ENCODE data around the gene PGP.
A peak's percentile ranks its signal among the peaks of the same experiment; 100 is the strongest.

Gene PGP

DNA sequence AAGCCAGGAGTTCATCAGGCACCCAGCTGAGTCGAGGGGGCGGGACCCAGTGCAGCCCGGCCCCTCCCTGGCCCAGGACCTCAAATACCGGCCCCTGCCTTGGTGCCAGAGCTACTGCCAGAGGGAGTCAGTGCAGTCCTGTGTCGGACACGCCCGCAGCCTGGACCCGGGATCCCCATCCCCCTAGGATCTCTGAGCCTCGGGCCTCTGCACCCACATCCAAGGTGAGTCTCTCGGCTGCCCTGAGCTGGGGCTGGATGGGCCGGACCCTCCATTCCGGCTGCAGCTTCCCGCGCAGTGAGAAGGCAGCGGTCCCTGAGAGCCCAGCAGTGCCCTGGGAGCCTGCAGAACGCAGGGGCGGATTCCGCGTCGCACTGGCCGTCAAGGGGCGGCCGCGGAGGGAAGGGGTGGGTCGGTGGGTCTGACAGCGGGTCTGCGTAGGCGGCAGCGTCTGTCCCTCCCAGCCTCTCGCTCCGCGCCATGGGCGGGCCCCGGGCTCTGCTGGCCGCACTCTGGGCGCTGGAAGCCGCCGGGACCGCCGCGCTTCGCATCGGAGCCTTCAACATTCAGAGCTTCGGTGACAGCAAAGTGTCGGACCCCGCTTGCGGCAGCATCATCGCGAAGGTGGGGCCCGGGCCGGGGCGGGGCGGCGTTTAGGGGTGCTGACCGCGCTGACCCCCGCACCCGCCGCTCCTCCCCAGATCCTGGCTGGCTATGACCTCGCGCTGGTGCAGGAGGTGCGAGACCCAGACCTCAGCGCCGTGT is 21.9 kb upstream of the PGP start, which contains the start of gene DNASE1L2:
Gene DNASE1L2, plus strand, starts transcription at position 108 of the 765 bp plus-strand sequence. Its CDS starts 373 bp downstream, at position 481.
- no peak for DNase-seq

DNA sequence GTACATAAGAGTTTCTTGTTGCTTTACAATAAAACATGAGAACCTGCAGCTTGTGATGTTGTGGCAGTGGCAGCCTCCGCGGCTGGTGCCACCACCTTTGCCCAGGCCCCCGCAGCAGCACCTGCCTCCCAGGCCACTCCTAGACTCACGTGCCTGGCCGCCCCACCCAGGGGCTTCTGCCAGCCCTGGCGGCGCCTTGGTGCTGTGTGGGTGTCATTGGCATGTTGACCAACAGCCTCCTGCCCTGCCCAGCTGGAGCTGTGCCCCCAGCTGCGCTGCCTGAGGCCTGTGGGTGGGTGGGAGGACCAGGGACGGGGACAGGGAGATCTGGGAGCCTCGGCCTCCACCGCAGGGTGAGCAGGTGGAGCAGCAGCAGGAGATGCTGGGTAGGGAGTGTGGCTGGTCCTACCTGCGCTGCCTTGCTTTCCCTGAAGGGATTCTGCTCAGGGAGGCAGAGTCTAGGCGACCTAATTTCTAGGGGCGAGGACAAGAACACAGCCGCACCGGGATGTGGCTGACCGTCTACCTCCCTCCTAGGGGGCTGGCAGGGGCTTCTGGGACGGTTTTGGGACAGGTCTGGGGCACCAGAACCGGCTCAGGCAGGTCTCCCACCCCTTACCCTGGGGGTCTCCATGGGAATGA is 21.2 kb upstream of the PGP start:
- no peak for DNase-seq

DNA sequence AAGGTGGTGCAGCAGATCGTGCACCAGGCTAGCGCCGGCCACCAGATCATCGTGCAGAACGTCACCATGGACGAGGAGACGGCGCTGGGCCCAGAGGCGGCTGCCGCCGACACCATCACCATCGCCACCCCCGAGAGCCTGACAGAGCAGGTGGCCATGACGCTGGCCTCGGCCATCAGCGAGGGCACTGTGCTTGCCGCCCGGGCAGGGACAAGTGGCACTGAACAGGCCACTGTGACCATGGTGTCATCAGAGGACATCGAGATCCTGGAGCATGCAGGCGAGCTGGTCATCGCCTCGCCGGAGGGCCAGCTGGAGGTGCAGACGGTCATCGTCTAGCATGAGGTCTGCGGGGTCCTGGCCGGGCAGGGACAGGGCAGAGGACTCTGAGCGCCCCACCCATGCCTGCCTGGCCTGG is 20.6 kb upstream of the PGP start:
- no peak for DNase-seq

DNA sequence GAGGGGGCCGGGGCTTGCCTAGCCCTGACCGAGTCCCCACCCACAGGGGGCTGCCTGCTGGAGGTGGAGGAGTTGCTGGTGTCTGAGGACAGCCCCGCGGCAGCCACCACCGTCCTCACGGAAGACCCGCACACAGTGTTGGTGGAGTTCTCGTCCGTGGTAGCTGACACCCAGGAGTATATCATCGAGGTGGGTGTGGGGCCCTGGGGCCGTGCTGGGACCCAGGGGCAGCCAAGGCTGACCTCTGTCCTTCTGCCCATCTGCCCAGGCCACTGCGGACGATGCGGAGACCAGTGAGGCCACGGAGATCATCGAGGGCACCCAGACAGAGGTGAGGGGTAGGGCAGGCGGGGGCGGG is 20.2 kb upstream of the PGP start:
- DNase-seq = no peak

DNA sequence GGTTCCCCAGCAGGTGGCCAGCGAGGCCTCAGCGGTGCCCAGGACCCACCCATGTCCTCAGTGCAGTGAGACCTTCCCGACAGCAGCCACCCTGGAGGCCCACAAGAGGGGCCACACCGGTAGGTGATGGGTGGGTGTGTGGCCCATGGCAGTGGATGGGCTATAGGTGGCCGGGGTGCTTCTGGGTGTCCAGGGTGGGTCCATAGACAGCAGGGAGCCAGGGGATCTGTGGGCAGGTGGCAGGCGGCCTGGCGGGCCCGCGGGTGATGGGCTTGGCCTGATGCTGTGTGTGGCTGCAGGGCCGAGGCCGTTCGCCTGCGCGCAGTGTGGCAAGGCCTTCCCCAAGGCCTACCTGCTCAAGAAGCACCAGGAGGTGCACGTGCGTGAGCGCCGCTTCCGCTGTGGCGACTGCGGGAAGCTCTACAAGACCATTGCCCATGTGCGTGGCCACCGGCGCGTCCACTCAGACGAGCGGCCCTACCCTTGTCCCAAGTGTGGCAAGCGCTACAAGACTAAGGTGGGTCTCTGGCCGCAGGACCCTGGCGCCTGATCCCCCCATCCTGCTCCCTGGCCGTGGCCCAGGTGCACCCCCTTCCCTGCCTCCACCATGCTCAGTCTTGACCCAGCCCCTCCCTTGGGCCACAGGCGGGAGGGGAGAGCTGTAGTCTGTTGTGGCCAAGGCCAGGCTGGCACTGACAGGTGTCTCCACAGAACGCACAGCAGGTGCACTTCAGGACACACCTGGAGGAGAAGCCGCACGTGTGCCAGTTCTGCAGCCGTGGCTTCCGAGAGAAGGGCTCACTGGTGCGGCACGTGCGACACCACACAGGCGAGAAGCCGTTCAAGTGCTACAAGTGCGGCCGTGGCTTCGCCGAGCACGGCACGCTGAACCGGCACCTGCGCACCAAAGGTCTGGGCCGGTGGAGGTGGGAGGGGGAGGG is 19.5 kb upstream of the PGP start:
- no peak for DNase-seq

DNA sequence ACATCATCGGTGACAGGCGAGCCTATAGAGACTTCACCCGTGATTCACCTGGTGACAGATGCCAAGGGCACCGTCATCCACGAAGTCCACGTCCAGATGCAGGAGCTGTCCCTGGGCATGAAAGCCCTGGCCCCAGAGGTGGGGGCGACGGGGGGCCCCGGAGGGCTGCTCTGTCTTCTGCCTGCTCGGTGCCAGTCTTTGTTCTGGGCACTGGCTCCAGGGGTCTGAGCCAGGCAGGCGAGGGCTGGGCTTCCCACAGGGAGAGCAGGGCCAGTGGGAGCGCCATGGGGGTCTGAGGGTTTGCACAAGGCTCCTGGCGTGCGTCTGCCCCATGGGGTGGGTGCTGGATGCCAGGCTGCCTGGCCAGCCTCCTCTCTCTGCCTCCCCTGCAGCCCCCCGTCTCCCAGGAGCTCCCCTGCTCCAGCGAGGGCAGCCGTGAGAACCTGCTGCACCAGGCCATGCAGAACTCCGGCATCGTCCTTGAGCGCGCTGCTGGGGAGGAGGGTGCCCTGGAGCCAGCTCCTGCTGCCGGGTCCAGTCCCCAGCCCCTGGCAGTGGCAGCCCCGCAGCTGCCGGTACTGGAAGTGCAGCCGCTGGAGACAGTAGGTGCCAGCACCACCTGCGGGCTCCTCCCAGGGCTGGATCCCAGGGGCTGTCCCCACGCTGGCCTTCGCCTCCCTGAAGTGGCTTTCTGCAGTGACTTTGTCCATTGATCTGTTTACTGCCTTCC is 18.6 kb upstream of the PGP start:
- DNase-seq = no peak

DNA sequence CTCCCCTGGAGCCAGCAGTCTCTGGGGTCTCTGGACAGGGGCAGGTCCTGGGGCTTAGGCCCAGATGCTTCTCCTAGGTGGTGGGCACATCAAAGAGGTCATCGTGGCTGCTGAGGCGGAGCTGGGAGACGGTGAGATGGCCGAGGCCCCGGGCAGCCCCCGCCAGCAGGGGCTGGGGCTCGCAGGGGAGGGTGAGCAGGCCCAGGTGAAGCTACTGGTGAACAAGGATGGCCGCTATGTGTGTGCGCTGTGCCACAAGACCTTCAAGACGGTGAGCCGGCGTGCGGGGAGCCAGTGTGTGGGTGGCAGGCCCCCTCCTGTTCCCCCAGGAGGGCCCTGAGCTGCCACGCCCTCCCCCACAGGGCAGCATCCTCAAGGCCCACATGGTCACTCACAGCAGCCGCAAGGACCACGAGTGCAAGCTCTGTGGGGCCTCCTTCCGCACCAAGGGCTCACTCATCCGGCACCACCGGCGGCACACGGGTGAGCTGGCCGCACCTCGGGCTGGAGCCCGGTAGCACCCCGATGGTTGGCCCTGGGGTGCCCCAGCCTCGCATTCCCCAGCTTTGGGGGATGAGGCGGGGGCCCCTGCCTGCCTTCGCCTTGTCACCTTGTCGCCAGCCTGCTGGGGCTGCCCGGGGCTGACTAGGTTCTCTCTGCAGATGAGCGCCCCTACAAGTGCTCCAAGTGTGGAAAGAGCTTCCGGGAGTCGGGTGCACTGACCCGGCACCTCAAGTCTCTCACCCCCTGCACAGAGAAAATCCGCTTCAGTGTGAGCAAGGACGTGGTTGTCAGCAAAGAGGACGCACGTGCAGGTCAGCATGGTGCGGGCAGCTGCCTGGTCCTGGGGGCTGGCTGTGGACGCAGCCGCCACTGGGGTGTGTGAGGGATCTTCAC is 17.7 kb upstream of the PGP start:
- no peak for DNase-seq

DNA sequence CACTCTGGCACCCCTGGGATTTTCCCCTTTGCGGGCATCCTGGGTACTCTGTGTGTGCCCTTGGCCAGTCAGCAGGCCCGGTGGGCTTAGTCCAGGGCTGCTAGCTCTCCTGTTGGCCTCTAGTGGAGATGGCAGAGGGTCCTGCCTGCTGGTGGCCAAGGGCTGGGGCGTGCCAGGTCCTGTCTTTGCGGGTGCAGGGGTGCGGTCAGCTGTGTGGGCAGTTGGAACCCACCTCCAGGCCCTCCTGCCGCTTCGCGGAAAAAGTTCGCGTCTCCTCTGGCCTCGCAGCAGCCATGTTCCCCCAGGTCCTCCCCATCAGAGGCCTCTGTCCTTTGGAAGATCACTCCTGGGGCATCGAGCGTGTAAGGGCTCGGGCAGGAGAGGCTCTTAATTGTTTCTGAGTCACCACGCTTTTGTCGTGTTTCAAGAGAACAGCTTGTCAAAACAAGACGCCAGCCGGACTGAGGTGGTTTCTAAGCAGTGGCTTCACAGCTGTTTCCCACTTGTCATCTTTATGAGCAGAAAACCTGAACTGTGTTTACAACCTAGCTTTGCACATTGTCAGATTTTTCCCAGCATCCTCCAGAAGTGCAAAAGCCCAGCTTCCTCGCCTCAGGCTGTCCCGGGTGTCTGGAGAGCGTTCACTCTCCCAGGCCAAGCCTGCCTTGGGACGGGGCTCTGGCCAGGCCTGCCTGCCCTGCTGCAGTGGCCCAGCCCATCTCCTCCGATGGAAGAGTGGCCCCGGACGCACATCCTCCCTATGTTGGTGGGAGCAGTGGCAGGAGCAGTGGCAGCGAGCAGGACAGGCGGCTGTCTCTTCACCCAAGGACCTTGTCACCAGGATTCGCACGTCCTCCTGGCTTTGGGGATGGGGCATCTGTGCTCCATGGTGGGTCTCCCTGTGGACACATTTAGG is 16.6 kb upstream of the PGP start:
- DNase-seq = no peak

DNA sequence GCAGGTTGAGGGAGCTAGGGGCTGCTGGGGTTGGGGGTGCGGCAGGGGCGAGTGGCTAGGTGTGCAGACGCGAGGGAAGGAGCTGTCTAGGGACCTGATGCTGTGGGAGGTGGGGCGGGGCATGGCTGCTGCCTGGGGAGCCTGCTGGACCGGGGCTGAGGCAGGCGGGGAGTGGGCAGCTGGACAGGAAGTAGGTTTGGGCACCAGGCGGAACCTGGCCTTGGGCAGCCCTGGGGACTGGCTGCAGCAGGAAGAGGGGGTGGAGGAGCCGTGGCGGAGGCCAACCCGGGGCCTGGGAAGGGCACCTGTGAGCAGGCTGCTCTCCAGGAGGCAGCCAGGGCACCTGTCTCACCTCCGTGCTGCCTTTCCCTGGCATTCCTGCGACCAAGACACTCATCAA is 15.7 kb upstream of the PGP start:
- DNase-seq = no peak

DNA sequence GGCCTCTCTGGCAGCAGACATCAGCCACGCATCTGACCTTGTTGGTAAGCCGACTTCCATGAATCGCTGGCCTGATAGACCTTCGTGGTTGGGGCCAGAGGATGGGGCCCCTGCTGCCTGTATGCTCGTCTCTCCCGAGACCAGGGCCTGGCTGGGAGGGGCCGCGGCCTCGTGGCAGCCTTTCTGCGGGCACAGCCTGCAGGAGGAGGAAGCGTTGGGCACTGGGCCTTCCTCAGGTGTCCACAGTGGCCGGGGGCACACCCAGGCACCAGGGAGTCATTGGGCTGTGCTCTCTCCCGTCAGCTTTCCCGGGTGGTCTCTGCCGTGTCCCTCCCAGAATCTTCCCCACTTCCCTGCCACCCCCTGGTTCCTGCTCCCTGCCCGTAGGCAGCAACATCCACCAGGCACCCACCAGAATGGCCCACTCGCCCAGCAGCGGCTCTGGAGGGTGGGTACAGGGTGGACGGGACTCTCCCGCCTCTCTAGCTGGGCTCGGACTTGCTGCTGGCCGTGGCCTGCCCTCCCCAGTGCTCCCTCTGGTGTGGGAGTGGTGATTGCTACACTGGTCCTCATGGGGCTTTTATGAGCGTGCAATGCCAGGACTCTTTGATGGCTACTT is 15.1 kb upstream of the PGP start:
- no peak for DNase-seq

DNA sequence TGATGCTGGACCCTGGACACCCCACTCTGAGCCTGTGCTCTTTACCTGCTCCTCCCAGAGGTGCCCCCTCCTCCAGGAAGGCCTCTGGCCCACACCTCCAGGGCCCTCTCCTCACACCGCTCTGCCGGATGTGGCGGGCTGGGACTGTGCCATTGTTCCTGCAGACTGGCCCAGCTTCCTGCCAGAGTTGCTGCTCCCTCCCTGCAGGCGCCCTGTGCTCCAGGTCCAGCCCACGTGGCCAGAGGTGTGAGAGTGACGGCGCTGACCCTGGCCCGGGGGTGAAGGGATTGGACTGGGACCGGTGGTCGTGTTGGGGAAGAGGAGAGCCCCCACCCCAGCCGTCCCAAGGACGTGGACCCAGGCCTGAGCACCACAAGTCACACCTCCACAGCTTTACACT is 14.5 kb upstream of the PGP start:
- no peak for DNase-seq

DNA sequence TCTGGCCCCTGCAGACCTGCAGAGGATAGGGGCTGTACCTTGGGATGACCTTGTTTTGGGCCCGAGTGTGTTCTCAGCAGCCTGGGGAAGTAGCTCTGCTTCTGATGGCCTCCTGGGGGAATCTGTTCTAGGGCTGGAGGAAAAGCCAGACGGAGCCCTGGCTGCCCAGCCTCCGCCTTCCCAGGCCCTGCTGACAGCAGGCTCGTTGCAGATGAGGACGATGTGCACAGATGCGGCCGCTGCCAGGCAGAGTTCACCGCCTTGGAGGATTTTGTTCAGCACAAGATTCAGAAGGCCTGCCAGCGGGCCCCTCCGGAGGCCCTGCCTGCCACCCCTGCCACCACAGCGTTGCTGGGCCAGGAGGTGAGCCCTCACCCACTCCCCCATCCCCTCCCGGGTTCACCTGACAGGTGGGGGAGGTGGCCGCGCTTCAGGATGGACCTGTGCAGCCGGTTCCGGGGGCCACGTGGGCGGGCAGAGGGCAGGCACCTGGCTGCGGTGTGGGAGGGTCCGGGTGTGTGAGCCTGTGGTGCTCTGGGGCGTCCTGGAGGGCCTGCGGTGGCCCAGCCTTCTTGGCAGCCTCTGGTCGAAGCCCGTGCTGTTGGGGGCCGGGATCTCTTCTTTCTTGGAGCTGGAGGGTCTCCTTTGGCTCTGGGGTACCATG is 13.7 kb upstream of the PGP start:
- DNase-seq = no peak

DNA sequence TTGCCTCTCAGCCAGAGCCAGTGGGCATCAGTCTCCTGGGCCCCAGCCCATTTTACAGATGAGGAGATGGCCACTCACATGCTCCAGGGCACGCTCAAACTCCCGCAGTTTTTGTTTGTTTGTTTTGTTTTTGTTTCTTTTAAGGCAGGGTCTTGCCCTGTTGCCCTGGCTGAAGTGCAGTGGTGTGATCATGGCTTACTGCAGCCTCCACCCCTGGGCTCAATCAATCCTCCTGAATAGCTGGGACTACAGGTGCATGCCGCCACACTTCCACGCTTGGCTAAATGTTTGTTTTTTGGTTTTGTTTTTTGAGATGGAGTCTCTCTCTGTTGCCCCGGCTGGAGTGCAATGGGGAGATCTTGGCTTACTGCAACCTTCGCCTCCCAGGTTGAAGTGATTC is 12.3 kb upstream of the PGP start:
- no peak for DNase-seq

DNA sequence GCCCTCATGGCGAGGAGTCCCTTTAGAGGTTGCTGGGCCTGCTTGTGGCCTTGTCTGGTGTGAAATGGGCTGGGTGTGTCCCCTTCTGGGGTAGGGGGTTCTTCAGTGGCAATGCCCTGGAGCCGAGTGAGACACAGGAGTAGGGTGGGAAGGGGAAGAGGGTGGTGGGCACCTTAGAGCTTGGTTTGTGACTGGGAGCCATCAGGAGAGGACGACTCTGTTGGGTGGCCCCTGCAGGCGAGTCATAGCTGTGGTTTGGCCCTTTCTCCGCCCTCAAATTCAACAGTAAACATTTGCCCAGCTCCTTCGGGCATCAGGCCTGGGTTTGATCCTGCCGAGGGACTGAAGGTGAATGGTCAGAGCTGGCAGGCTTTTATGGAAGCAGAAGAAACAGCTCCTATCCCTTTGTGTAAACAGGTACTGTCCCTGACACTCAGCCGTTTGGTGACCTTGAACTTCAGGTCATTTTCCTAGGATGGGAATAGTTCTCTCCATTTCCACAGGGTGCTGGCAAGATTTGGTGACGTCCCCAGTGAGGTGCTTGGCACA is 11.7 kb upstream of the PGP start:
- DNase-seq = no peak

DNA sequence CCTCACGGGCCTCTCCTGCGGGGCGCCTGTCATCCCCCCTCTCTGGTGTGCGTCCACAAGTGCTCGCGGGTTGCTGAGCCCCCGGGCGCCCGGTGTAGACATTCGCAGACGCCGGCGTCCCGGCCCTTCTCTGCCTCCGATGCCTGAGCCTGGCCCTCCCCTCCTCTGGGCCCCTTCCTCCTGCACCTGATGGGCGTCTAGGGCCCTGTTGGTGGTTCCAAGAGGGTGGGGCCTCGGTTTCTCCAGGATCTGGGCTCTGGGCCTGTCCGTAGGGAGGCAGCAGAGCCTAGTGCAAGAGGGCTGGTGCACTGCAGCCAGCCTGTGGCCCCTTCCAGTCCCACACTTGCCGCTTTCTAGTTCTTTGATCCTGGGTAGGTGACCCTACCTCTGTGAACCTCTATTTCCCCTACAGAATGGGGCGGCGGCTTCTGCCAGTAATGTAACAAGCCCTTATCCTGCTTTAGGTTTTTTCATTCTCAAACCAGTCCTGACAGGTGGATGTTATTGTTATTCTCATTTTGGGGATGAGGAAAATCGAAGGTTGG is 9.4 kb upstream of the PGP start:
- peak; percentile 6 for DNase-seq

DNA sequence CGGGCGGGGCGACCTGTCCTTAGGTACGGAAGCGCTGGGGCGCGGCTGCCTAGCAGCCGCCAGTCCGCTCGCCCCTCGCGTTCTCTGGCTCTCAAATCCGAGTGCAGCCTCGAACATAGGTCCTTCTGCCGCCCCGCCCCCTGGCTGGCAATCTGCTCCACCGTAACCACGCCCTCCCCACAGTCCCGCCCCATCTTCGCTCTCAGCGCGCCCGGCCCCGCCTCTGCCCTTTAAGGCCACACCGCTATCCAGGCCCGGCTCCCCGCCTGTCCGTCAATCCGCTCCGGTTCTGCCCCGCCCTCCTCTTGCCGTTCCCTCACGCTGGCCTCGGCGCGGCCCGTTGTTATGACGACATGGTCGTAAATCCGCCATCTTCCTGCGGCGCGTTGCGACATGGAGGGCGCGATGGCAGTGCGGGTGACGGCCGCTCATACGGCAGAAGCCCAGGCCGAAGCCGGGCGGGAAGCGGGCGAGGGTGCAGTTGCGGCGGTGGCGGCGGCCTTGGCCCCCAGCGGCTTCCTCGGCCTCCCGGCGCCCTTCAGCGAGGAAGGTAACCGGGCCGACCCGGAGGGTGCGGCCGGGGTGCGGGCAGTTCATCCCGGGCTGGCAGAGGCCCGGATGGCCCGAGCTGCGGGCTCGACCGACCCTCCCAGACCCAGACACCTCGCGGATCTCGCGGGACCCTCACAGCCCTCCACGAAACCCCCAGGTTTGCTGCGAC is 8.7 kb upstream of the PGP start, which contains the start of gene E4F1:
Gene E4F1, plus strand, starts transcription at position 371 of the 721 bp plus-strand sequence. Its CDS starts 23 bp downstream, at position 394.
- peak; percentile 100 for DNase-seq

DNA sequence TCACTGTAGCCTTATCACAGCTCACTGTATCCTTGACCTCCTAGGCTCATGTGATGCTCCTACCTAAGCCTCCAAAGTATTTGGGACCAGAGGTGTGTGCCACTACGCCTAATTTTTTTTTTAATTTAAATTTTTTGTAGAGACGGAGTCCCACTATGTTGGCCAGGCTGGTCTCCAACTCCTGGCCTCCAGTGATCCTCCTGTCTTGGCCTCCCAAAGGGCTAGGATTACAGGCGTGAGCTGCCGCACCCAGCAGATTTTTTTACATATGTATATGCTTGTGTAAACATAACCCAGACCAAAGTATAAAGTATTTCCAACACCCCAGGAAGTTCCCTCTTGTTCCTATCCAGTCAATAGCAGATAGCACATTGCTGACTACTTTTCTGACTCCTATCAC is 1.7 kb upstream of the PGP start:
- no peak for DNase-seq

Data from GDM1 (cell line).